AG04449 (cell line): Measurements from ENCODE around the gene CHST8.

Experiments
- CTCF ChIA-PET: fragments of 350-600 bp; formaldehyde crosslinking; extraction: SDS; loops from one replicate; lab custom pipeline; 2021; ENCODE audit warnings: antibody characterized with exemption; lab: Yijun Ruan, JAX
- POLR2A ChIA-PET: fragments of 400-600, 350-600 bp; formaldehyde crosslinking; extraction: SDS; loops from one replicate; lab custom pipeline; 2020; ENCODE audit warnings: antibody characterized with exemption, inconsistent platforms; lab: Yijun Ruan, JAX
- DNase-seq: peaks from one replicate; pipeline ENCODE4 v3.0.0-alpha.2; 2010; ENCODE audit warnings: low read depth, low spot score
- H3K4me3 ChIP-seq: 2 replicates; pipeline ENCODE4 v1.5.1; 2011; ENCODE audit warnings: low read depth, mild to moderate bottlenecking, control low read depth, low read length
- CTCF ChIP-seq: IDR thresholded peaks from one replicate; pipeline ENCODE4 v1.5.1; 2011; ENCODE audit warnings: mild to moderate bottlenecking, moderate library complexity, low read length, control low read depth, inconsistent platforms; ENCODE audit not compliant: insufficient read depth; ENCODE audit errors: missing control alignments

CHST8 gene

GRCh38 chr19:33722456-33723239, 100.9 kb downstream of the CHST8 start:
- no peak for DNase-seq
- POLR2A ChIA-PET, result no interaction called here
- CTCF ChIA-PET, result no interaction called here
- no peak for TF ChIP-seq CTCF
- no peak overlapping the region for H3K4me3 ChIP-seq

GRCh38 chr19:33723512-33723911, 101.8 kb downstream of the CHST8 start:
- ChIA-PET POLR2A (no interaction called here), CTCF (no interaction called here)
- no peak for TF ChIP-seq CTCF
- DNase-seq, result no peak
- H3K4me3 ChIP-seq, result no peak overlapping the region

- POLR2A ChIA-PET, result no interaction called here
- DNase-seq, result no peak
- TF ChIP-seq CTCF, result no peak
- CTCF ChIA-PET, result no interaction called here
- H3K4me3 ChIP-seq, result no peak overlapping the region
Measured at GRCh38 chr19:33724021-33724720, 102.4 kb downstream of the CHST8 start.

- TF ChIP-seq CTCF, result no peak
- ChIA-PET POLR2A (no interaction called here), CTCF (no interaction called here)
- no peak for DNase-seq
- H3K4me3 ChIP-seq, result no peak overlapping the region
Measured at GRCh38 chr19:33724721-33725060, 102.9 kb downstream of the CHST8 start.

- TF ChIP-seq CTCF, result no peak
- DNase-seq, result no peak
- ChIA-PET POLR2A (no interaction called here), CTCF (no interaction called here)
- no peak overlapping the region for H3K4me3 ChIP-seq
Measured at GRCh38 chr19:33725567-33725966, 103.8 kb downstream of the CHST8 start.

- TF ChIP-seq CTCF, result no peak
- no peak overlapping the region for H3K4me3 ChIP-seq
- DNase-seq, result no peak
- POLR2A ChIA-PET, result no interaction called here
- CTCF ChIA-PET, result no interaction called here
Measured at GRCh38 chr19:33726756-33727155, 105.0 kb downstream of the CHST8 start.
